Neuron (in vitro differentiated cells): Measurements from ENCODE around the gene CACFD1.

ENCODE experiments used
- H2AFZ ChIP-seq: one replicate; pipeline ENCODE4 v1.6.1; 2013; ENCODE audit warnings: low read depth, mild to moderate bottlenecking, inconsistent platforms, low read length, moderate library complexity
- H3K27me3 ChIP-seq: one replicate; pipeline ENCODE4 v1.6.1; 2013; ENCODE audit warnings: low read length; ENCODE audit not compliant: insufficient read depth
- H3K36me3 ChIP-seq: one replicate; pipeline ENCODE4 v1.6.1; 2013; ENCODE audit warnings: low read length; ENCODE audit not compliant: insufficient read depth
- H3K4me1 ChIP-seq: one replicate; pipeline ENCODE4 v1.6.1; 2013; ENCODE audit warnings: low read length; ENCODE audit not compliant: insufficient read depth
- H3K4me3 ChIP-seq: 2 replicates; pipeline ENCODE4 v1.5.1; 2013; ENCODE audit warnings: mild to moderate bottlenecking, low read length, moderate library complexity
- H3K9me3 ChIP-seq: one replicate; pipeline ENCODE4 v1.6.1; 2013; ENCODE audit warnings: low read length

Gene CACFD1

GRCh38 chr9:133494636-133495326 lies 35.0 kb downstream of the CACFD1 start:
- Histone ChIP-seq H3K36me3 (no peaks in the 10 kb centered on the region), H3K4me3 (no peak overlapping the region), H3K27me3 (peaks cover 11% of the 10 kb centered on the region), H3K9me3 (peaks cover 2% of the 10 kb centered on the region), H3K4me1 (peaks cover 6% of the 10 kb centered on the region), H2AFZ (no peak overlapping the region)

GRCh38 chr9:133495327-133496293 lies 35.8 kb downstream of the CACFD1 start:
- no peaks in the 10 kb centered on the region for H3K36me3 ChIP-seq
- no peaks in the 10 kb centered on the region for H3K9me3 ChIP-seq
- H2AFZ ChIP-seq = no peak overlapping the region
- H3K4me3 ChIP-seq = no peak overlapping the region
- peaks cover 8% of the 10 kb centered on the region for H3K27me3 ChIP-seq
- peaks cover 6% of the 10 kb centered on the region for H3K4me1 ChIP-seq

GRCh38 chr9:133496861-133497842 lies 37.4 kb downstream of the CACFD1 start:
- no peaks in the 10 kb centered on the region for H3K36me3 ChIP-seq
- H3K4me1 ChIP-seq = peaks cover 6% of the 10 kb centered on the region

GRCh38 chr9:133499132-133499891 lies 39.5 kb downstream of the CACFD1 start:
- Histone ChIP-seq H3K4me1 (no peaks in the 10 kb centered on the region), H3K36me3 (no peaks in the 10 kb centered on the region), H3K4me3 (no peak overlapping the region), H3K9me3 (peaks cover 2% of the 10 kb centered on the region), H2AFZ (no peak overlapping the region), H3K27me3 (no peaks in the 10 kb centered on the region)

More at GRCh38 chr9:133496861-133497842, 37.4 kb downstream of the CACFD1 start:
- Histone ChIP-seq H3K4me3 (no peak overlapping the region), H2AFZ (no peak overlapping the region), H3K27me3 (no peaks in the 10 kb centered on the region), H3K9me3 (peaks cover 2% of the 10 kb centered on the region)

- peaks cover 2% of the 10 kb centered on the region for H3K9me3 ChIP-seq
- no peak overlapping the region for H3K4me3 ChIP-seq
- H3K4me1 ChIP-seq = no peaks in the 10 kb centered on the region
- H3K36me3 ChIP-seq = no peaks in the 10 kb centered on the region
- H3K27me3 ChIP-seq = no peaks in the 10 kb centered on the region
- H2AFZ ChIP-seq = no peak overlapping the region
These were observed 40.1 kb downstream of the CACFD1 start for GRCh38 chr9:133499892-133500270.

GRCh38 chr9:133502112-133502511 lies 42.3 kb downstream of the CACFD1 start:
- no peaks in the 10 kb centered on the region for H3K27me3 ChIP-seq
- H3K4me3 ChIP-seq = no peak overlapping the region
- H2AFZ ChIP-seq = no peak overlapping the region
- no peaks in the 10 kb centered on the region for H3K36me3 ChIP-seq
- H3K9me3 ChIP-seq = peaks cover 2% of the 10 kb centered on the region
- no peaks in the 10 kb centered on the region for H3K4me1 ChIP-seq

GRCh38 chr9:133505186-133505830 lies 45.5 kb downstream of the CACFD1 start:
- no peaks in the 10 kb centered on the region for H3K36me3 ChIP-seq
- no peak overlapping the region for H3K4me3 ChIP-seq
- H3K9me3 ChIP-seq = peaks cover 2% of the 10 kb centered on the region
- no peak overlapping the region for H2AFZ ChIP-seq
- peaks cover 16% of the 10 kb centered on the region for H3K27me3 ChIP-seq
- H3K4me1 ChIP-seq = peaks cover 11% of the 10 kb centered on the region

GRCh38 chr9:133505901-133506652 lies 46.3 kb downstream of the CACFD1 start:
- H3K27me3 ChIP-seq = peaks cover 16% of the 10 kb centered on the region
- H3K4me3 ChIP-seq = no peak overlapping the region
- H3K36me3 ChIP-seq = no peaks in the 10 kb centered on the region
- peaks cover 11% of the 10 kb centered on the region for H3K4me1 ChIP-seq
- H2AFZ ChIP-seq = no peak overlapping the region
- peaks cover 2% of the 10 kb centered on the region for H3K9me3 ChIP-seq

- Histone ChIP-seq H3K27me3 (peaks cover 16% of the 10 kb centered on the region), H3K4me1 (peaks cover 11% of the 10 kb centered on the region), H3K36me3 (no peaks in the 10 kb centered on the region), H2AFZ (no peak overlapping the region), H3K4me3 (no peak overlapping the region), H3K9me3 (peaks cover 2% of the 10 kb centered on the region)
These were observed 46.9 kb downstream of the CACFD1 start for GRCh38 chr9:133506653-133507038.

- Histone ChIP-seq H3K9me3 (no peaks in the 10 kb centered on the region), H3K27me3 (peaks cover 16% of the 10 kb centered on the region), H2AFZ (no peak overlapping the region), H3K4me3 (no peak overlapping the region), H3K4me1 (peaks cover 11% of the 10 kb centered on the region), H3K36me3 (no peaks in the 10 kb centered on the region)
These were observed 47.6 kb downstream of the CACFD1 start for GRCh38 chr9:133507246-133507965.

- peaks cover 11% of the 10 kb centered on the region for H3K4me1 ChIP-seq
- no peak overlapping the region for H2AFZ ChIP-seq
- H3K4me3 ChIP-seq = no peak overlapping the region
- peaks cover 16% of the 10 kb centered on the region for H3K27me3 ChIP-seq
- H3K36me3 ChIP-seq = no peaks in the 10 kb centered on the region
- no peaks in the 10 kb centered on the region for H3K9me3 ChIP-seq
These were observed 48.3 kb downstream of the CACFD1 start for GRCh38 chr9:133508046-133508445.
